ENCODE measurements around the gene TTL.
"Not testable (repeated sequence)": the region's sequence is repeated elsewhere in the genome, so short reads cannot be mapped to it uniquely, and the experiment has no call there.

Gene TTL

DNA sequence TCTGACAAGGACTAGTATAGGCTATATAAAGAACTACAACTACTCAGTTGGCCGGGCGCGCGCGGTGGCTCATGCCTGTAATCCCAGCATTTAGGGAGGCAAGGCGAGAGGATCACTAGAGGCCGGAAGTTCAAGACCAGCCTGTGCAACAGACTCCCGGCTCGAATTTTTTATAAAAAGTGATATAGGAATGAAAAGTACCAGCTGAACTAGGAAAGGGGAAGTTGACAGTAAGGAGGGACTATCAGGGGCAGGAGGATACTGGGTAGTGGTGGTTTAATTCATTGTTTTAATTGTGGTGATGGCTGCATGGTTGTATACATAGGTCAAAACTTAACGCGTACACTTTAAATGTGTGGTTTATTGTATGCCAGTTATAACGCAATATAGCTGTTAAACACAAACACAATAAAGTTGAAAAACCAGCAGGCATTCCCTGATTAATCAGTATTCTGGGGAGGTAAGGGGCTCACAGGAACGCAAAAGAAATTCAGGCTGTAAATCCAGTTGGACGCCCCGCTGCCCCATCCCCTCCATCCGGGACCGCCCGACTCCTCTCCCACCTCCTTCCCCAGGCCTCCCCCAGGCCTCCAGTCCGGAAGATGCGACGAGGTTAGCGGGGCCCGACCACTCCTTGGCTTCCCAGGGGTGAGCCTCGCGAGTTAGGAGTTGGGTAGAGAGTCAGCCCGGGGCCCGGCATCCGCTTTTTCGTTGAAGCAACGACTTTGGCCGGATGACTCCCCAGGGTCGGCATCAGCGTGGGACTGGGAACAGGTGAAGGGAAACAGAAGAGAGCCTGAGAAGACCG is 59.6 kb downstream of the TTL start:
- H3K36me3 ChIP-seq (ENCODE audit: control insufficient read depth, insufficient read depth, low read length) = no peaks in the 10 kb centered on the region
- no peaks in the 10 kb centered on the region for H3K9me3 ChIP-seq (ENCODE audit: control insufficient read depth, insufficient read depth, low read length)
- no peaks in the 10 kb centered on the region for H3K27me3 ChIP-seq (ENCODE audit: control insufficient read depth, insufficient read depth, low read length)
- H3K4me1 ChIP-seq (ENCODE audit: control insufficient read depth, insufficient read depth, low read length) = no peaks in the 10 kb centered on the region
- DNase-seq (ENCODE audit: low read depth, low spot score) = peak; percentile 43
- H3K4me3 ChIP-seq (ENCODE audit: low read length) = peak overlapping the region; percentile 84; the same call in 1 of the 2 replicates
- no CpG with 5 or more reads among the region's 34 CpGs for WGBS (ENCODE audit: insufficient coverage, insufficient read length)
- H3K27ac ChIP-seq (ENCODE audit: low read length) = no peak overlapping the region

GRCh38 chr2:112542123-112542983 is 60.4 kb downstream of the TTL start, which contains the start of gene POLR1B:
Gene POLR1B (plus strand): TSS chr2:112542465. CDS start chr2:112542495, 30 bp downstream.
- Histone ChIP-seq H3K9me3 (ENCODE audit: control insufficient read depth, insufficient read depth, low read length) (no peaks in the 10 kb centered on the region), H3K27me3 (ENCODE audit: control insufficient read depth, insufficient read depth, low read length) (no peaks in the 10 kb centered on the region), H3K27ac (ENCODE audit: low read length) (no peak within 1 kb of the TSS), H3K4me1 (ENCODE audit: control insufficient read depth, insufficient read depth, low read length) (no peaks in the 10 kb centered on the region), H3K36me3 (ENCODE audit: control insufficient read depth, insufficient read depth, low read length) (peaks cover 1% of the 10 kb centered on the region; the same call in 1 of the 2 replicates), H3K4me3 (ENCODE audit: low read length) (peak within 1 kb of the TSS; percentile 84)
- peak; percentile 79 for DNase-seq (ENCODE audit: low read depth, low spot score)
- no CpG with 5 or more reads among the region's 67 CpGs for WGBS (ENCODE audit: insufficient coverage, insufficient read length)

DNA sequence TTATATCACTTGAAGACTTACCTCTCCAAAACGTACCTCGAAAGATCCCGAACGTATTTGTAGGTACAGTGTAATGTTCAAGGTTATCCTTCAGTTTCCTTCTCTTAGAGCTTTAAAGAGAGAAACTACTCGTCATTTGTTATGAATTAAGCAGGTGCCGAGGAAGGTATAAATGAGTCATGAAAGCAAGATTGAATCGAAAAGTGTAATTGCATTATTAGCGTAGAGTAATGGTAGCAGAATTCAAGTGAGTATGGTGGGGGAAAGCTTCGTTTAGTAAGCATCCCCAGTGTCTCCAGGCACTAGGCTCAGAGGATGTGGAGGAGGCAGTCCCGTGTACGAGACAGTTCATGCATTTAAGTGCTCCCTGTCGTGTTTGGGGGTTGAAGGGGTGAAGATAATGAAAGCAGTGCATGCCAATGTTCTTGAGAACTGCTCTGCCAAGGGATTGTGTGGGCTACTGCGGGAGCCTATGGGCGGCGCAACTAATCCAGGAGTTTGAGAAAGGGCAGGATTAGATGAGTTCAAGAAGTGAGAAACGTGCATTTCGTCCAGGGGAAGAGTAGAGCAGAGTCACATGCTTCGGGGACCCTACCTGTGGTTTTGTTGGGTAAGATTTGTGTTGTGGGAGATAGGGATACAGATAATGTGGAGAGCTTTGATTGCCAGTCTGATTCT is 61.2 kb downstream of the TTL start:
- no CpG with 5 or more reads among the region's 18 CpGs for WGBS (ENCODE audit: insufficient coverage, insufficient read length)
- Histone ChIP-seq H3K36me3 (ENCODE audit: control insufficient read depth, insufficient read depth, low read length) (peaks cover 7% of the 10 kb centered on the region; the same call in 1 of the 2 replicates), H3K27ac (ENCODE audit: low read length) (no peak overlapping the region), H3K4me1 (ENCODE audit: control insufficient read depth, insufficient read depth, low read length) (no peaks in the 10 kb centered on the region), H3K9me3 (ENCODE audit: control insufficient read depth, insufficient read depth, low read length) (no peaks in the 10 kb centered on the region), H3K4me3 (ENCODE audit: low read length) (peak overlapping the region; percentile 84; the same call in 1 of the 2 replicates), H3K27me3 (ENCODE audit: control insufficient read depth, insufficient read depth, low read length) (no peaks in the 10 kb centered on the region)
- no peak for DNase-seq (ENCODE audit: low read depth, low spot score)

DNA sequence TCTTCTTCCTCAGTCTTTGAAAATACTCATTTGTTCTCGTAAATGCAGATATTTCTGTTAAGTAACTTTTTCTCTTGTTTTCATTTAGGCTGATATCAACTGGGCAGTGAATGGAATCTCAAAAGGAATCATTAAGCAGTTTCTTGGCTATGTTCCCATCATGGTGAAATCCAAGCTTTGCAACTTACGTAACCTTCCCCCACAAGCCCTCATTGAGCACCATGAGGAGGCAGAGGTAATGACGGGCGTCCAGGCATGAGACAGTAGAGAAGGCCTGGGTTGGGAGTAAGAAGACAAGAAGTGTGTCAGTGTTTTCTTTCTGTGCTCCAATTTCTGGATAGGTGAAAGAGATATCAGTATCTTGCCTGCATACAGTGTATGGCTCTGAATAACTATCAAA is 65.4 kb downstream of the TTL start:
- H3K4me3 ChIP-seq (ENCODE audit: low read length) = no peak overlapping the region
- WGBS (ENCODE audit: insufficient coverage, insufficient read length) = no CpG with 5 or more reads among the region's 4 CpGs
- H3K9me3 ChIP-seq (ENCODE audit: control insufficient read depth, insufficient read depth, low read length) = no peaks in the 10 kb centered on the region
- H3K4me1 ChIP-seq (ENCODE audit: control insufficient read depth, insufficient read depth, low read length) = no peaks in the 10 kb centered on the region
- no peak overlapping the region for H3K27ac ChIP-seq (ENCODE audit: low read length)
- no peaks in the 10 kb centered on the region for H3K27me3 ChIP-seq (ENCODE audit: control insufficient read depth, insufficient read depth, low read length)
- H3K36me3 ChIP-seq (ENCODE audit: control insufficient read depth, insufficient read depth, low read length) = peaks cover 15% of the 10 kb centered on the region; the same call in 1 of the 2 replicates
- DNase-seq (ENCODE audit: low read depth, low spot score) = no peak

DNA sequence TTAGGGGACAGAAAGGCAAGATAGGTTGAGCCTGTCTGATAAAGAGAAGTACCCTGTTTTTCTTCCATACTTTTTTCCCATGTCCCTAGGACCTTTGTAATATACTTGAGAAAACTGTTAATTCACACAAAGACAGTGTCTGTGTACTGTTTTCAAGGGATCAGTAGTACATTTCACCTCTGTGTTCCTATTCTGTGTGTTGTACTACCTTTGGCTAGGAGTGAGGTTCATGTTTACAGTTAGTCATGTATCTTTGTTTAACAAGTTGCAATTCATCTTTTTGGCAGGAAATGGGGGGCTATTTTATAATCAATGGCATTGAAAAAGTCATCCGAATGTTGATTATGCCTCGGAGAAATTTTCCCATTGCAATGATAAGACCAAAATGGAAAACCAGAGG is 67.0 kb downstream of the TTL start:
- Histone ChIP-seq H3K4me1 (ENCODE audit: control insufficient read depth, insufficient read depth, low read length) (no peaks in the 10 kb centered on the region), H3K4me3 (ENCODE audit: low read length) (no peak overlapping the region), H3K27me3 (ENCODE audit: control insufficient read depth, insufficient read depth, low read length) (no peaks in the 10 kb centered on the region), H3K27ac (ENCODE audit: low read length) (no peak overlapping the region), H3K36me3 (ENCODE audit: control insufficient read depth, insufficient read depth, low read length) (peaks cover 18% of the 10 kb centered on the region; the same call in 1 of the 2 replicates), H3K9me3 (ENCODE audit: control insufficient read depth, insufficient read depth, low read length) (no peaks in the 10 kb centered on the region)
- DNase-seq (ENCODE audit: low read depth, low spot score) = no peak
- WGBS (ENCODE audit: insufficient coverage, insufficient read length) = no CpG with 5 or more reads among the region's 2 CpGs

DNA sequence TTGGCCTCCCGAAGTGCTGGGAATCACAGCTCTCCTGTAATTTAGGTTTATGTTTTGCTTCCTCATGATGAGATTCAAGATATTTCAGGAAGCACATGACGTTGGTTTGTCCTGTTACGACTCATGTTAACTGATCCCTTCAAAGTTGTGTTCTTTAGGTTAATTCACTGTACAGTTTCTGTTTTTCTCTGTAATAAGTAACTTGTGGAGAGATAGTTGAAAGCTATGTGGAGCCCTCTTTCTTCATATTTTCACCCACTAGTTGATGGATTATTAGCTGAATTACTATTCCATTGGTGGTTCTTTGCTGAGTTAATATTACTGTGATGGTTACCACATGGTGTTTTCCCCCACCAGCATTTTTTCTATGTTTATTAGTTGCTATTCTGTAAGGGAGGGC is 84.1 kb downstream of the TTL start:
- Histone ChIP-seq H3K27me3 (ENCODE audit: control insufficient read depth, insufficient read depth, low read length) (no peaks in the 10 kb centered on the region), H3K27ac (ENCODE audit: low read length) (no peak overlapping the region), H3K36me3 (ENCODE audit: control insufficient read depth, insufficient read depth, low read length) (peaks cover 26% of the 10 kb centered on the region; the same call in 1 of the 2 replicates), H3K4me1 (ENCODE audit: control insufficient read depth, insufficient read depth, low read length) (no peaks in the 10 kb centered on the region; the same call in 1 of the 2 replicates), H3K9me3 (ENCODE audit: control insufficient read depth, insufficient read depth, low read length) (no peaks in the 10 kb centered on the region), H3K4me3 (ENCODE audit: low read length) (no peak overlapping the region)
- DNase-seq (ENCODE audit: low read depth, low spot score) = no peak
- no CpG with 5 or more reads among the region's 3 CpGs for WGBS (ENCODE audit: insufficient coverage, insufficient read length)

- H3K27me3 ChIP-seq (ENCODE audit: control insufficient read depth, insufficient read depth, low read length); DNase-seq (ENCODE audit: low read depth, low spot score); H3K9me3 ChIP-seq (ENCODE audit: control insufficient read depth, insufficient read depth, low read length); H3K27ac ChIP-seq (ENCODE audit: low read length); H3K4me3 ChIP-seq (ENCODE audit: low read length); H3K4me1 ChIP-seq (ENCODE audit: control insufficient read depth, insufficient read depth, low read length): not testable (repeated sequence)
- peaks cover 26% of the 10 kb centered on the region; the same call in 1 of the 2 replicates for H3K36me3 ChIP-seq (ENCODE audit: control insufficient read depth, insufficient read depth, low read length)
- WGBS (ENCODE audit: insufficient coverage, insufficient read length) = no CpG with 5 or more reads among the region's 5 CpGs
Measured at GRCh38 chr2:112566508-112566907, 84.6 kb downstream of the TTL start.

- Histone ChIP-seq H3K36me3 (ENCODE audit: control insufficient read depth, insufficient read depth, low read length) (peaks cover 33% of the 10 kb centered on the region; the same call in 1 of the 2 replicates), H3K9me3 (ENCODE audit: control insufficient read depth, insufficient read depth, low read length) (no peaks in the 10 kb centered on the region), H3K4me3 (ENCODE audit: low read length) (no peak overlapping the region), H3K27ac (ENCODE audit: low read length) (no peak overlapping the region), H3K27me3 (ENCODE audit: control insufficient read depth, insufficient read depth, low read length) (no peaks in the 10 kb centered on the region), H3K4me1 (ENCODE audit: control insufficient read depth, insufficient read depth, low read length) (no peaks in the 10 kb centered on the region)
- no peak for DNase-seq (ENCODE audit: low read depth, low spot score)
- WGBS (ENCODE audit: insufficient coverage, insufficient read length) = 100% methylated on average over 4 of the region's 7 CpGs
Measured at GRCh38 chr2:112572005-112572404, 90.0 kb downstream of the TTL start.

DNA sequence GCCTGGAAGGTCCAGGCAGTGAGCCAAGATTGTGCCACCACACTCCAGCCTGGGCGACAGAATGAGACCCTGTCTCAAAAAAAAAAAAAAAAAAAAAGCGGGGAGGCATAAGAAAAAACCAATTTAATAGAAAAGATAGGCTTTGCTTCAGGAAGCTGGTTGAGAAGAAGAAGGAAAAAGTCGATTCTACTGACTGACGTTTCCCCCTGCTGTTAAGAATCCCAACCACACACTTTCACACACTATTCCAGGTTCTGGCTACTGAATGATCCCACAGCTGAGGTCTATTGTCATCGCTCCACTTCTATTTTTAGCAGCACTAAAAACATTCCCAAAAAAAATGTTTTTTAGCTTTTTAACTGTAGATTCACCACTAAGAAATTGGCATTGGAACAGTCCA is 95.8 kb downstream of the TTL start:
- WGBS (ENCODE audit: insufficient coverage, insufficient read length) = no CpG with 5 or more reads among the region's 5 CpGs
- no peak overlapping the region for H3K27ac ChIP-seq (ENCODE audit: low read length)
- no peaks in the 10 kb centered on the region for H3K4me1 ChIP-seq (ENCODE audit: control insufficient read depth, insufficient read depth, low read length)
- no peaks in the 10 kb centered on the region for H3K27me3 ChIP-seq (ENCODE audit: control insufficient read depth, insufficient read depth, low read length)
- no peak overlapping the region for H3K4me3 ChIP-seq (ENCODE audit: low read length)
- H3K9me3 ChIP-seq (ENCODE audit: control insufficient read depth, insufficient read depth, low read length) = no peaks in the 10 kb centered on the region
- H3K36me3 ChIP-seq (ENCODE audit: control insufficient read depth, insufficient read depth, low read length) = peaks cover 22% of the 10 kb centered on the region; the same call in 1 of the 2 replicates
- no peak for DNase-seq (ENCODE audit: low read depth, low spot score)

GRCh38 chr2:112579241-112579640 is 97.3 kb downstream of the TTL start:
- DNase-seq (ENCODE audit: low read depth, low spot score) = no peak
- Histone ChIP-seq H3K27me3 (ENCODE audit: control insufficient read depth, insufficient read depth, low read length) (no peaks in the 10 kb centered on the region), H3K4me1 (ENCODE audit: control insufficient read depth, insufficient read depth, low read length) (no peaks in the 10 kb centered on the region), H3K9me3 (ENCODE audit: control insufficient read depth, insufficient read depth, low read length) (no peaks in the 10 kb centered on the region), H3K36me3 (ENCODE audit: control insufficient read depth, insufficient read depth, low read length) (peaks cover 14% of the 10 kb centered on the region; the same call in 1 of the 2 replicates), H3K4me3 (ENCODE audit: low read length) (no peak overlapping the region), H3K27ac (ENCODE audit: low read length) (no peak overlapping the region)

All from iPS DF 6.9 (cell line).